ACHN (cell line): ENCODE data around the gene RNF220.
"Not testable (repeated sequence)": the region's sequence is repeated elsewhere in the genome, so short reads cannot be mapped to it uniquely, and the experiment has no call there.

Experiments used
- DNase-seq: peaks from one replicate; pipeline ENCODE4 v3.0.0-alpha.2; 2015
- in situ Hi-C: cut with HindIII; loops from 2 replicates; pipeline ENCODE4 v1.10.0; 2017; ENCODE audit warnings: low sequenced_read_pairs, low pct_ligation_motif_present, low pct_unique_long_range_greater_than_20kb

Gene RNF220

DNA sequence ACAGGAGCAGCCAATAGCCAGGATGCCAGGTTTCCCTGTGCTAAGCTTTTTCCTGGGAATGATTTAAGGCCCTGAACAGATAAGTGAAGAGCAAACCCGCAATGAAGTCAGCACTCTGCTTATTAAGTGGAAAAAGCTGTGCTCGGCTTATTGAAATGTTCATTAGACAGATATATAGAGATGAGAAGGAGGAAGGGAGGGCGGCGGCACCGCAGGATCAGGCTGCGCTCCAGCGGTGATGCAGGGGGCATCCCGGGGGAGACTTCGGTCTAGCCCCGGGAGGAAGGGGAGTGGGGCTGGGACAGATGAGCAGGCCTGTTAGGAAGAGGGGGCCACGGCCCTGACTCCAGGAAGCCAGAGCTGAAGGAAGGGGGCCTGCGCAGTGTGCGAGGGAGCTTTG lies 154.3 kb downstream of the RNF220 start:
- in situ Hi-C loops: no loop called here
- no peak for DNase-seq

DNA sequence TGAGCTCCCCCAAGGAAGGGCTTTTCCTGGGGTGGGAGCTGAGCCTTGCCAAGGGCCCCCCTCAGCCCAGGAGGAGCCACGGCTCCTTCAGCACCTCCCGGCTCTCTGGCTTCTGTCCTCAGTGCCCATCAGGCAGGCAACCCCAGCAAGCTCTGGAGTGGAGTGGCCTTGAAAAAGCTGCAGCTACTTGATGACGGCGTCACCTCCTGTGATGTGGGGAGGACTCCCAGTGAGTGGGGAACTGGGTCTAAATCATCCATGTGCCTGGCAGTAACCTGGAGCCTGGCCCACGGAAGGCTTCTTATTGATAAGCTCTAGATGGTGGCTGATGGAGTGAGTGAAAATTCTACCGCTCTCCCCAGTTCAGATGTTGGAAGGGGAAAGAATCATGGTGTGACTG lies 154.9 kb downstream of the RNF220 start:
- in situ Hi-C loops: no loop called here
- no peak for DNase-seq

DNA sequence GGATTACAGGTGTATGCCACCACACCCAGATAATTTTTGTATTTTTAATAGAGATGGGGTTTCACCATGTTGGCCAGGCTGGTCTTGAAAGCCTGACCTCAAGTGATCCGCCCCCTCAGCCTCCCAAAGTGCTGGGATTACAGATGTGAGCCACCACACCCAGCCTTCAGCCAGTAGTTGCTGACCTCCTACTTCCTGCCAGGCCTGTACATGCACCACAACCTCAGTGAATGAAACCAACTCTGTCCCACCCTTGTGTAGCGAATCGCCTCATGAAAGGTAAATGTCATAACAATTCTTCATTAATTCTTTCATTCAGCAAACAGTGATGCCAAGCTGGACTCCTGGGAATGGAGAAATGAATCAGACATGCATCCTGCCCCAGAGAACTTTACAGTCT lies 155.6 kb downstream of the RNF220 start:
- in situ Hi-C loops, DNase-seq: not testable (repeated sequence)

DNA sequence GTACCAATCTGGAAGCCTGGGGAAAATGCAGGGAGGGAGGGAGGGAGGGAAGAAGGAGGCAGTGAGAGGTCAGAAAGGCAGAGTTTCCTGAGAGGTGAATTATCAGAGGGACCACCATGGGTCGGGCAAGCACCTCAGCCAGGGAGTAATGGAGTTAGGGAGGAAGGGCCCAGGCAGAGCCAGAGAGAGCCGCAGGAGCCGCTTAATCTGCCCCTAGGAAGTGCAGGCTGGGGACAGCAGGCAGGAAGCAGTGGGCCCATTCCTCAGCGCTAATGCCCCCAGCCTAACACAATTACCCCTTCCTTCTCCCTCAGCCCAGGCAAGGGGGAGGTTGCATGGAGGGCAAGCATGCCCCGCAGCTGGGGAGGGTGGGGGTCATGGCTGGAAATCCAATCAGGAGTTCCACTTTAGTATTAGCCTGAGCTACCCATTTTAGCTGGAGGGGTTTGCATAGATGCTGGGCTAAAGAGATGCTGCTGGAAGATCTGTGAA lies 160.2 kb downstream of the RNF220 start:
- in situ Hi-C loops: no loop called here

DNA sequence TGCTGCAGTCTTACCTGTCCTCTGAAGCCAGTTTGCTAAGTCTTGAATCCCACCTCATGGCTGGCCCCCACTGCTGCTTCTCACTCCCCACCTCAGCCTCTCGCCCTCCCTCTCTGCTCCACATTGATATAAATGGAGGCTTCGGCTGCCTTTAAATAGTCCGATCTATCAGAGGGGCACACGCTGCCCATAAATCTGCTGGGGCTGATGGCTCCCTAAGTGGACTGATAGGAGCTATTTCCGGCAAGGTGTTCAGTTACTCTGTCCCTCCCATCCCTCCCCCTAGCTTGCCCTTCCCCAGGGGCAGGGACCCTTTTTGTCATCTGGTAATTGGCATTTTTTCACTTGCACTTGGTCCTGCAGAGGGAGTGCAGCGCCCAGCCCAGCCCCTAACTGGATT lies 160.8 kb downstream of the RNF220 start:
- in situ Hi-C loops: no loop called here
- no peak for DNase-seq

More for the DNA sequence above, 160.2 kb downstream of the RNF220 start:
- DNase-seq: no peak

DNA sequence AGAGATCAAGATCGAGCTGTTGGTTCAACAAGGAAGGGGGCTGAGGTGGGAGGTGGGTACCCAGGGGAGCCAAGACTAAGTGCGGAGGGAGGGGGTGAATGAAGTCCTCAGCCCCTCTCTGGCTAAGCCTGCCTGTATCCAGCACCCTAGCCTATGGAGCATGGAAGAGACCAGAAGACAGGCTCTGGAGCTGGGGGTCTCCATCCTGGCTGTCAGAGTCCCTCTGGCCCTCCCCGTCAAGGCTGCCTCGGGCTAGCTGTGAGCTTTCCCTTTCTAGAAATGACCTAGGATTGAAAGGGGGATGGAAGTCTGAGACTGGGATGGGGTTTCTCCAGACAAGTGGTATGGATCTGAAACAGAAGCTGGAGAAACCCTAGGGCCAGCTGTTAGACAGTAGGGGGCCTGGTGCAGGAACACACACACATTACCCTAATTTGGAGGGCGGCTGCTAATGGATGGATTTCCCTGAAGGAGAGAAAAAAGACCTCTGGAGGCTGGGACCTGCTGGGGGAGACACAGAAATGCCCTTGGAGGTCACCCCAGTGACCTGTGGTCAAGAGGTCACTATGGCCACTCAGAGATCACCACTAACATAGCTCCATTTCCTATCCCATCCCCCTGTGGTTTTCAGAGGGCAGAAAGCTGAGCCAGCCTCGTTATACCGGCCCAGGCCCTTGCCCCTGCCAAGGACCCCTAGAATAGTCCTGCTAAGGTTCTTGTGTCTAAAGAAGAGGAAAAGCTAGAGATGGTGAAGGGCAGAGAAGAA lies 161.4 kb downstream of the RNF220 start:
- no peak for DNase-seq
- in situ Hi-C loops: no loop called here

DNA sequence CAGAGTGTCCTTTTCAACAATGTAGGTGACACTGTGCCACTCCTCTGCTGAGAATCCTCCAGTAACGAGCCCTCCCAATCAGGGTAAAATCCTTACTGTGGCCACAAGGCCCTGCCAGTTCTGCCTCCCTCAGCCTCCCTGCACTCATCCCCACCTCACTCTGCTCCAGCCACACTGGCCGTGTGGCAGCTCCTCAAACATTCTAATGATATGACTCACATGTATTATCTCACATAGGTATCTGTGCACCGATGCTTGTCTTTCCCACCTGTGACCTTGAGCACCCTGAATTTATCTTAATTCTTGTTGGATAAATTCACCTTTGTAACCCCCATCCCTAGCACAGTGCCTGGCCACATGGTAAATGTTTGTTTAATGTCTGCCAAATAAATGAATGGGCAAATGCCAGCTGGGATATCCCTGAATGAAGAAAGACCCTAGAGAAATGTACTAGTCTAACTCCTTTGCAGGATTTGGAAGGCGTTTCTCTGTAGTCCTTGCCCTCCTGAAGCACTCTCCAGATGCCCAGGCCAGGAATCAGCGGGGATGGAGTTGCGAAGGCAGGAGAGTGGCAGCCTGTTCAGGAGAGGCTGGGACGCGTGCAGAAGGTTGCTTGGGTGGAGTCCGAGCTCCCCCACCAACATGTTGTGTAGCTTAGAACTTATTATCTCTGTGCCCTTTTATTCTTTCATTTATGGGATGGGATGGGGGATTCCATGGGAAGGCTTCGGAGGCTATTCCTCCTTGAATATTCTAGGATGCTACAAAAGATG lies 163.3 kb downstream of the RNF220 start:
- in situ Hi-C loops: no loop called here
- no peak for DNase-seq

DNA sequence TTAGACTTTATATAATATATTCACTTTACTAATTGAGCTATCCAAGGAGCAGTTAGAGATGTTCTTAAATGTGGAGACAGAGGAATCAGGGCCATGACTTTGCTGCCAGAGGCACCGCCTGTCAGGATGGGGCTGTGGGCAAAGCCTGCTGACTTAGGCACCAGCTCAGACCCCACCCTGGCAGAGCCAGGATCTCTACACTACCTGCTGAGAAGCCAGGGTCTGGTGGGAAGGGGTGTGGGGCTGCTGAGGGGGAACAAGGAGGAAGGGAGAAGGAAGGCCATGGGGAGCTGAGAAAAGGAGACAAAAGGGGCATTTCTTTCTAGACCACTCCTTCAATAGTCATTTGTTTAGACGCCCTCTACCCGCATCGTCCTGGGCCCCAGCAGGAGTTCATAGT lies 164.4 kb downstream of the RNF220 start:
- DNase-seq: no peak
- in situ Hi-C loops: no loop called here

DNA sequence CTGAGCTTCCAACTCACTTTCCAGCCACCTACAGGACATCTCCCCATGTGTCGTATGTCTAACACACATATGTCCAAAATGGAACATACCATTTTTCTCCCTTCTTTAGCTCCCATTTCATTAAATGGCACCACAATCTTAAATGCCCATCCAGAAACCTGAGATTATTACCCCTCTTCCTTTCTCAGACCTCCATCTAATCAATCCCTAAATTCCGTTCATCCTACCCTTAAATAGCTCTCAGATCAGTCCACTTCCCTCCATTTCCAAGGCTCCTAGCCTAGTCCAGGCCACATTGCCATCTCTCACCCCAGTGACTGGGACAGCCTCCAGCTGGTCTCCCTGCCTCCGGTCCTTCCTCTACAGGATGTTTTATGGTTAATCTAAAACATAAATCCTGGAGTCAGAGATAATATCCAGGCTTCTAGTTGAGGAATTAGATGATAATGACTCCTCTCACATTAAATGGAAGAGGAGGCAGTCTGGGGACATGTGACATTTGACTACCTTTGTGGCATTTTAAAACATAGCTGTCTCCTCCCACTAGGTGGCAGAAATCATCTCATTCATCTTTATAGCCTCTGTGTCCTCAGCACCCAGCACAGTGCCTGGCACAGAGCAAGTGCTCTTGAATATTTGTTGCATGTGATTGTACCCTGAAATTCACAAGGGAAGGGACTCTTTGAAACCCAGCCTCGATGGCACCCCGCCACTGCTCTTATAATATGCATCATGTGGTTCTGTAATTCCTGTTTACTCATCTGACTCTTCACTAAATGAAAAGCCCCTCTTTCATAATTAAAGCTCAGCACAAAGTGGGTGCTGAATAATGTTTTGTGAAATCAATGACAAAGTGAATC lies 166.9 kb downstream of the RNF220 start:
- in situ Hi-C loops: no loop called here
- peak; percentile 14 for DNase-seq

DNA sequence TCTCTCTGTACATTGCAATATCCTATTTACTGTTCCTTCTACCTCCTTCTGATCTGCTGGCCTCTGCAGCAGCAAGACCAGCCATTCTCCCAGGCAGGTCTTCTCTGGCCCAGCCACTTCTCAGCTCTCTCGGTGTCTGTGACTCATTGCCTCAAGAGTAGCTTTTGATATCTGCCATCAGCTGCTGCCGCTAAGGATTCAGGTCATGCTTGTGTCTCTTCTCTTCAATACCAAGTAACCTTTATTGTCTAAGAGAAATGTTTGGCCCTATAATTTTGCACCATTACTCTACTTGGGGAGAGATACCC lies 167.5 kb downstream of the RNF220 start:
- in situ Hi-C loops: no loop called here
- DNase-seq: no peak

DNA sequence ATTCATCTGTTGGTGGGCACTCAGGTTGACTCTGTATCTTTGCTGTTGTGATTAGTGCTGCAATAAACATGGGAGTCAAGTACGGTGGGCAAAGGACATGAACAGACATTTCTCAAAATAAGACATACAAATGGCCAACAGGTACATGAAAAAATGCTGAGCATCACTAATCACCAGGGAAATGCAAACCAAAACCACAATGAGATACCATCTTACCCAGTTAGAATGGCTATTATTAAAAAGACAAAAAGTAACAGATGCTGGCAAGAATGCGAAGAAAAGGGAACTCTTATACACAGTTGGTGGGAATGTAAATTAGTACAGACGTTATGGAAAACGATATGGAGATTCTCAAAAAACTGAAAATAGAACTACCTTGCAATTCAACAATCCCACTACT lies 170.3 kb downstream of the RNF220 start:
- DNase-seq: no peak
- in situ Hi-C loops: no loop called here

DNA sequence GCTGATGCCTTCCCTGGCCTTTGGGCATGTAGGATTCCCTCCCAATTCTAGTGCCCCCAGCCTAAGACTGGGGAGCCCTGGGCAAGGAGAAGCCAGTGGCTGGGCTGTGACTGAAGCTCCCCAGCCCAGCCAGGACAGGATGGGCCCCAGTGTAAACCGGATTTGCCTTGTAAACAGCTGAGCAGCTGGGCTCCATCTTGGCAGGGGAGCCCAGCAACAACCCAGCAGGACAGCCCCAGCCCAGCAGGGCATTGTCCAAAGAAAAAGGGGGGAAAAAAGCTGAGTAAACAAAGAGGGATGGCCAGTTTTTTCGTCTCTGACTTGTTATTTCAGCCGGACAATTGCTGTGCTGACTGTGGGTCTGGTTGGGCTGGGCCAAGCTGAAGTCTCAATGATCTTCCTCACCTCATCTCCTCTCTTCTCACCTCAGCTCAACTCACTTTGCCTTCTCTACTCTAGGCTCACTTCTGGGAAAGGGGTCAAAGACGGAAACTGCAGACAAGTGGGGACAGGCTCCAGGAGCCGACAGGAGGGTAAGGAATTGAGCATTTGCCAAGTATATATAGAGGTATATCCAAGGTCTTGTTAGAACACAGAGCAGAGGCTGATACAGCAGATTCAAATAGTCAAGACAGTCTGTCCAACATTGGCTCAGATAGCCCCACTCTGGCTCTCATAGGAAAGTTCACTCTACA lies 171.5 kb downstream of the RNF220 start:
- in situ Hi-C loops: no loop called here
- no peak for DNase-seq

DNA sequence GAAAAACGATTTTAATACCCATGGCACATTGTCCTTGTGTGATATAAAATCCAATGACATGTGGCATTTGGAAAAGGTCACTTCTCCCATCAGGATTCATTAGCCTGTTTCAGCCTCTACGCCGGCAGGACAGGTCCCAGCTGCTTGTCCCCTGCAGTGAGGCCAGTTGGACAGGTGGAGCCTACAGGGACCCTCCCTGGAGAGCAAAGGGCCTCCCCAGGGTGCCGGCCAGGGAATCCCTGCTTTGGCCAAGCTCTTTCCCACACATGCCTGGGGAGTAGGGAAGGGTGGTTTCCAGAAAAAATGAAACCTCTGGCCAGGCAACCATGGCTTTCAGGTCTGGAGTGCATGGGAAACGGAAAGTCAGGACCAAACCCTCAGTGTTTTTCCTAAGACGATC lies 176.2 kb downstream of the RNF220 start:
- no peak for DNase-seq

DNA sequence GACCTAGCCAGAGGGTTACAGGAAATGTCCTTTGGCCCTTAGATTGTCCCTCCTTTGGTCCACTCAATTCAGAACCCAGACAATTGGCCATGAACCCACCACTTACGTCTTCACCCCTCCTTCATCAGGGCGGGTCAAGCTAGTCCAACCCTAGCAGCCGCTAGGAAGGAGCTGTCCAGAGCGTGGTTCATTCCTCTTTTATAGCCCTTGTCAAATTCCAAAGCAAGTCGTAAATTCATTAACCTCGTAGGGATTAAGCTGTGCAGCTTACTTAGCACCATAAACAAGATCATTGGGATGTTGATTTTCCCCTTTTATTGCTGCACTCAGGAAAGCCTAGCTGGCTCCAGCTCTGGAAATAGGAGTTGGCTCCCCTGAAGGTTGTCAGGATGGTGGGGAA lies 179.1 kb downstream of the RNF220 start:
- in situ Hi-C loops: no loop called here
- DNase-seq: no peak

More for the DNA sequence above, 176.2 kb downstream of the RNF220 start:
- in situ Hi-C loops: no loop called here

DNA sequence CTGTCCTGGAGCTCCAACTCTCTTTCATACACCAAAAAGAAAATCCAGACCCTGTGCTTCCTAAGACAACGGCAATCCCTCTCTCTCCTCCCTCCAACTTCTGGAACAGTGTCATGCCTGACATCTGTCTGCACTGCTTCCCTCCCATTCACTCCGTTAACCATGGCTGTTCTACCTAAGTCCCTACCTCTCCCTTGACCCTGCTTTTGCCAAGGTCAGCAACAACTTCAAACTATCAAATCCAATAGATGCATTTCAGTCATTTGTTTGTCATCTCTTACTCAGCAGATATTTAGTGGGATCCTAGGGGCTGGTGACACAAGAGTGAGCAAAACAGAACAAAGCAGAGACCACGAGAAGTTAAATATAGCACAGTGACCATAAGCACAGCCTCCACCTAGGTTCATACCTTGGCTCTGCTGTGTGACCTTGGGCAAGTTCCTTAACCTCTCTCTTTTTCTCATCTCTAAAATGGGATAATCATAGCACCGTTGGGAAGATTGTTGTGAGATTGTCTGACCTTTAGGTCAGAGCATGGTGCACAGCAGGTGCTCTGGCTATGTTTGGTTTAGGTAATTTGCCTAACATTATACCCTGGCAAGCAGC lies 180.4 kb downstream of the RNF220 start:
- in situ Hi-C loops: no loop called here
- DNase-seq: no peak

DNA sequence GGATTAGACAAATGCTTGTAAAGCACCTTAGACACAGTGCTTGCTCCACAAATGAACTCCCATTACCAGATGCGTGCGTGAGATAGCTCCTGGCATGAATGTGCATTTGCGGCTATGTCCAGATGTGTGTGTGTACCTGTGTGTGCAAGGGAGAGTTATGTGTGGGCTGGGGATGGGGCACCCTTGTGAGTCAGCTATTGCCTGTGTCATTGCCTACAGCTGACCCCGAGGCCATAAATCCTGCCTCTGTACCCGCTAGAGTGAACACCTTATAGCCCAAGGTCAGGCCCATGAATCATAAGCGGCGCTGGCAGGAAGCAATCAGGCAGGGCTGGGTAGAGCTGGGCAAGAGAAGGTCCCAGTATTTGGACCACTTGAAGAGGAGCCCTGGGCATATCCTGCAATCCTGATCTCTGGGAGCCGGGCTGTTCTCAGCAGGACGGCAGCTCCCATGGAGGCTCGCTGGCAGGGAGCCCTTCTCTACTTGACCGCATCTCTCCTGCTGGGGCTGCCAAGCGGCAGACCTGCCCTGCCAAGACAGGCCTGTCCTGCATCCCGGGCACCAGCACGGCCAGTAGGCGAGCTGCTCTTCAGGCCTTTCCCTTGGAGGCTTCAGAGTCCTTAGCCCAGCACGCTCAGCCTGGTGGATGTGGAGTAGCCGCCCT lies 182.9 kb downstream of the RNF220 start:
- DNase-seq: no peak
- in situ Hi-C loops: no loop called here

DNA sequence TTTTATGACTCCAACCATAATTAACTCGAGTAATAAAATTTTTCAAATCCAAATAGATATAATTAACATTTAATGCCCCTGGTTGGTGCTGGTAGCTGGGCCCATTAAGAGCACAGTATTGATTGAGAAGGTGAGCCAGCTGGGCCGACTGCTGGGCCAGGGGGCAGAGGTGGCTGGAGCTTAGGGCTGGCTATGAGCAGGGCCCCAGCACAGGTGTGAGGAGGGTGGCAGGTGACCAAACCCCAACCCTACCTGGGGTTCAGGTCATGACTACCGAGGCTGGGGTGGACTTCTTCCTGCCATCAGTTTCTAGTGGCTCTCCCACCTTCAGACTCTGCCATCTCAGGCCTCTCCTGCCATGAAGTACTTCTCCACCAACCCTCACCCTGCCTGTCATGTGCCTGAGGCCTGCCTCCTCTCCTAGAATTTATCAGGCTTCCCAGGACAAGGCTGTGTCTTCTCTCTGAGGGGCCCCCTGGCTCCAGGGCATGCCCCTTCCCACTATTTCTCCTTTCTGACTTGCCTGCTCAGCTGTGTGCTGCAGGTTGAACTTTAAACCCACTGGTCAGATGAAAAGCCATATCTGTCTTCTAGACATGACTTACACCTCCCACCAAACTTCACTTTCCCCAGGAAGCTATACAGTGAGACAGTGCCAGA lies 183.6 kb downstream of the RNF220 start:
- DNase-seq: no peak
- in situ Hi-C loops: no loop called here
